ENCODE results near the gene ANKRD34B. TPM values are rescaled to one million over a fixed set of nuclear protein-coding genes. Genes with fewer than 3 reads are reported as not detected.
"Not testable (repeated sequence)": the region's sequence is repeated elsewhere in the genome, so short reads cannot be mapped to it uniquely, and the experiment has no call there.

The ANKRD34B gene
- total and polyA plus RNA-seq, 10 of the 15 experiments (the other 5 are each of a cell fraction or from before 2014, with no cell fraction given) = under 0.01 TPM; not detected in 9

GRCh38 chr5:80580291-80580690 lies 10.2 kb upstream of the ANKRD34B start:
- H3K9ac ChIP-seq (ENCODE audit: control insufficient read depth, insufficient read depth, low read length); intact Hi-C loops (cut with micrococcal nuclease; ENCODE audit: unreplicated experiment); H3K9me3 ChIP-seq (replicated peaks; ENCODE audit: control insufficient read depth, insufficient read depth, low read length); H3K36me3 ChIP-seq (ENCODE audit: control insufficient read depth in 2 of 2, insufficient read depth in 2 of 2, low read length in 1 of 2); ATAC-seq; H3K27ac ChIP-seq (ENCODE audit: control insufficient read depth, insufficient read depth); H3K79me2 ChIP-seq (ENCODE audit: control insufficient read depth, insufficient read depth, low read length); BruUV-seq (replicated peaks); RAD21 ChIA-PET (ENCODE audit: unreplicated experiment); H2AFZ ChIP-seq (ENCODE audit: control insufficient read depth, low read depth, low read length); H3K4me3 ChIP-seq; CTCF ChIA-PET; DNase-seq (ENCODE audit: low read depth, low spot score); H4K20me1 ChIP-seq (ENCODE audit: control insufficient read depth, insufficient read depth); POLR2A ChIA-PET; H3K4me2 ChIP-seq (ENCODE audit: control insufficient read depth, insufficient read depth); SMC1A ChIA-PET (ENCODE audit: uncharacterized antibody, unreplicated experiment); H3K4me1 ChIP-seq (ENCODE audit: control insufficient read depth, insufficient read depth, low read length); H3K27me3 ChIP-seq (replicated peaks in 1 of 2; ENCODE audit: control insufficient read depth in 2 of 2, insufficient read depth in 2 of 2, low read length in 1 of 2); in situ Hi-C loops (cut with MboI); FAIRE-seq: not testable (repeated sequence)
- 68% methylated on average over 3 of the region's 3 CpGs for WGBS (ENCODE audit: insufficient coverage, insufficient replicate concordance, low lambda C conversion rate, missing lambda C conversion rate)

GRCh38 chr5:80579050-80579449 lies 9.0 kb upstream of the ANKRD34B start:
- CTCF ChIA-PET = no interaction called here
- no TSS peak for BruUV-seq (replicated peaks)
- no peaks in the 10 kb centered on the region for H4K20me1 ChIP-seq (ENCODE audit: control insufficient read depth, insufficient read depth)
- intact Hi-C loops (cut with micrococcal nuclease; ENCODE audit: unreplicated experiment) (no loop called here), in situ Hi-C loops (cut with MboI) (no loop called here)
- H3K27ac ChIP-seq (ENCODE audit: control insufficient read depth, insufficient read depth) = no peak overlapping the region
- WGBS (ENCODE audit: insufficient coverage, insufficient replicate concordance, low lambda C conversion rate, missing lambda C conversion rate) = 7% methylated on average over 2 of the region's 2 CpGs
- no peaks in the 10 kb centered on the region for H3K79me2 ChIP-seq (ENCODE audit: control insufficient read depth, insufficient read depth, low read length)
- ATAC-seq (no peak), FAIRE-seq (no peak), DNase-seq (ENCODE audit: low read depth, low spot score) (no peak)
- no peaks in the 10 kb centered on the region for H3K36me3 ChIP-seq (ENCODE audit: control insufficient read depth in 2 of 2, insufficient read depth in 2 of 2, low read length in 1 of 2)
- H3K9ac ChIP-seq (ENCODE audit: control insufficient read depth, insufficient read depth, low read length) = no peak overlapping the region
- no peaks in the 10 kb centered on the region for H3K4me1 ChIP-seq (ENCODE audit: control insufficient read depth, insufficient read depth, low read length)
- SMC1A ChIA-PET (ENCODE audit: uncharacterized antibody, unreplicated experiment) = no interaction called here
- no peak overlapping the region for H2AFZ ChIP-seq (ENCODE audit: control insufficient read depth, low read depth, low read length)
- no peak overlapping the region for H3K4me3 ChIP-seq
- RAD21 ChIA-PET (ENCODE audit: unreplicated experiment) = no interaction called here
- H3K27me3 ChIP-seq (replicated peaks in 1 of 2; ENCODE audit: control insufficient read depth in 2 of 2, insufficient read depth in 2 of 2, low read length in 1 of 2) = no peaks in the 10 kb centered on the region
- H3K9me3 ChIP-seq (replicated peaks; ENCODE audit: control insufficient read depth, insufficient read depth, low read length) = no peaks in the 10 kb centered on the region
- no peak overlapping the region for H3K4me2 ChIP-seq (ENCODE audit: control insufficient read depth, insufficient read depth)
- POLR2A ChIA-PET = no interaction called here
- no peak for TF ChIP-seq CTCF (IDR thresholded peaks at IDR 0.05 in 2 of 3, conservative IDR thresholded peaks at IDR 0.05 in 1 of 3; ENCODE audit: control insufficient read depth in 2 of 3, extremely low read depth in 1 of 3, insufficient read depth in 1 of 3, low read depth in 3 of 3, low read length in 3 of 3)
- TF ChIP-seq SRF (IDR thresholded peaks at IDR 0.05; ENCODE audit: low read depth in 2 of 2, low read length in 2 of 2) = no peak
- TF ChIP-seq IKZF2 (IDR thresholded peaks at IDR 0.05) = no peak
- TF ChIP-seq SREBF1 (IDR thresholded peaks at IDR 0.05; ENCODE audit: low read length) = no peak
- TF ChIP-seq ZNF687 (IDR thresholded peaks at IDR 0.05) = no peak
- TF ChIP-seq PKNOX1 (IDR thresholded peaks at IDR 0.05) = no peak
- no peak for TF ChIP-seq SMARCA5 (IDR thresholded peaks at IDR 0.05)
- no peak for TF ChIP-seq SIN3A (IDR thresholded peaks at IDR 0.05; ENCODE audit: low read depth, low read length)
- no peak for TF ChIP-seq ZBED1 (IDR thresholded peaks at IDR 0.05; ENCODE audit: borderline replicate concordance)
- TF ChIP-seq HSF1 (IDR thresholded peaks at IDR 0.05; ENCODE audit: low read depth, low read length) = no peak

All from GM12878 (cell line).